GM23338 (cell line): Measurements from ENCODE around the gene RANBP1.

ENCODE experiments used
- CREB1 ChIP-seq: fragments of 250-450 bp; sonication (Bioruptor Pico); IDR thresholded peaks from 2 replicates; pipeline ENCODE4 v1.5.0; 2020; ENCODE audit warnings: low read depth, mild to moderate bottlenecking, moderate library complexity
- EZH2 ChIP-seq: fragments of 200-600 bp; sonication (generic); IDR thresholded peaks from one replicate; pipeline ENCODE4 v1.8.0; 2017; ENCODE audit warnings: antibody characterized with exemption, mild to moderate bottlenecking, low read depth; ENCODE audit not compliant: unreplicated experiment
- EZH2phosphoT487 ChIP-seq: fragments of 200-600 bp; sonication (generic); IDR thresholded peaks from one replicate; pipeline ENCODE4 v1.8.1; 2018; ENCODE audit warnings: antibody characterized with exemption; ENCODE audit not compliant: unreplicated experiment
- JUNB ChIP-seq: IDR thresholded peaks from one replicate; pipeline ENCODE4 v1.6.1; 2016; ENCODE audit warnings: antibody characterized with exemption; ENCODE audit not compliant: unreplicated experiment
- NANOG ChIP-seq: IDR thresholded peaks from 2 replicates; pipeline ENCODE4 v1.6.1; 2016; ENCODE audit warnings: antibody characterized with exemption, borderline replicate concordance
- POLR2AphosphoS5 ChIP-seq: IDR thresholded peaks from 2 replicates; pipeline ENCODE4 v1.6.1; 2016; ENCODE audit warnings: antibody characterized with exemption, low read depth
- STAT1 ChIP-seq: IDR thresholded peaks from one replicate; pipeline ENCODE4 v1.6.1; 2016; ENCODE audit warnings: antibody characterized with exemption; ENCODE audit not compliant: unreplicated experiment
- ZNF114 ChIP-seq: fragments of 250-450 bp; sonication (Bioruptor Pico); IDR thresholded peaks from 2 replicates; pipeline ENCODE4 v1.5.0; 2020; ENCODE audit warnings: mild to moderate bottlenecking, moderate library complexity
- ZNF331 ChIP-seq: fragments of 250-450 bp; sonication (Bioruptor Pico); IDR thresholded peaks from 2 replicates; pipeline ENCODE4 v1.5.0; 2020; ENCODE audit warnings: low read depth, mild to moderate bottlenecking, moderate library complexity
- TF ChIP-seq, protein P1 (sequence below), 2 experiments: fragments of 200-600 bp in 1 of 2; sonication (generic) in 1 of 2; conservative IDR thresholded peaks; 2 replicates each; pipeline versions ENCODE4 v1.5.1 to v1.6.1; 2016 to 2017; ENCODE audit warnings: antibody characterized with exemption in 2 of 2, low read depth in 2 of 2, mild to moderate bottlenecking in 2 of 2, moderate library complexity in 1 of 2
- TF ChIP-seq, protein P2 (sequence below): IDR thresholded peaks from 2 replicates; pipeline ENCODE4 v1.6.1; 2016; ENCODE audit warnings: antibody characterized with exemption
- TF ChIP-seq, protein P3 (sequence below): IDR thresholded peaks from one replicate; pipeline ENCODE4 v1.6.1; 2018; ENCODE audit warnings: antibody characterized with exemption; ENCODE audit not compliant: unreplicated experiment
- TF ChIP-seq, protein P4 (sequence below): fragments of 250-450 bp; sonication (Bioruptor Pico); IDR thresholded peaks from 2 replicates; pipeline ENCODE4 v1.5.0; 2020; ENCODE audit warnings: mild to moderate bottlenecking, moderate library complexity

DNA sequence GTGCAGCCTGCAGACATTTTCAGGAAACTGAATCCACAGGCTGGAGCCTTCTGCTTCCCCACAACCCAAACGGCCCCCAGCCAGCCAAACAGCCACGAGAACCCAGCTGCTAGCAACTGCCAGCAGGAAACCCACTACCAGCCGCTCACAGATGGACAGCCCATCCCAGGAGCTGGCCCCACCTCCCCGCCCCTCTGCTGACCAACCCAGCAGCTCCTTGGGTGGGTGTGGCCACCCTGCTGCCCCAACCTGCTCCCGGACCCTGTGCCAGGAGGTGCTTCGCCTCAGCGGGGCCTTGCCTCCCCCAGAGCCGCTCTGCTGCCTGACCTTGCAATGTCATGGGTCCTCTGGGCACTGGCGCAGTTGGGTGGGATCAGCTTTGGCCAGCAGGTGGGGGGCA, 43.2 kb downstream of the RANBP1 start:
- TF ChIP-seq, protein P1, sequence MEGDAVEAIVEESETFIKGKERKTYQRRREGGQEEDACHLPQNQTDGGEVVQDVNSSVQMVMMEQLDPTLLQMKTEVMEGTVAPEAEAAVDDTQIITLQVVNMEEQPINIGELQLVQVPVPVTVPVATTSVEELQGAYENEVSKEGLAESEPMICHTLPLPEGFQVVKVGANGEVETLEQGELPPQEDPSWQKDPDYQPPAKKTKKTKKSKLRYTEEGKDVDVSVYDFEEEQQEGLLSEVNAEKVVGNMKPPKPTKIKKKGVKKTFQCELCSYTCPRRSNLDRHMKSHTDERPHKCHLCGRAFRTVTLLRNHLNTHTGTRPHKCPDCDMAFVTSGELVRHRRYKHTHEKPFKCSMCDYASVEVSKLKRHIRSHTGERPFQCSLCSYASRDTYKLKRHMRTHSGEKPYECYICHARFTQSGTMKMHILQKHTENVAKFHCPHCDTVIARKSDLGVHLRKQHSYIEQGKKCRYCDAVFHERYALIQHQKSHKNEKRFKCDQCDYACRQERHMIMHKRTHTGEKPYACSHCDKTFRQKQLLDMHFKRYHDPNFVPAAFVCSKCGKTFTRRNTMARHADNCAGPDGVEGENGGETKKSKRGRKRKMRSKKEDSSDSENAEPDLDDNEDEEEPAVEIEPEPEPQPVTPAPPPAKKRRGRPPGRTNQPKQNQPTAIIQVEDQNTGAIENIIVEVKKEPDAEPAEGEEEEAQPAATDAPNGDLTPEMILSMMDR (conservative IDR thresholded peaks at IDR 0.05; ENCODE audit: low read depth in 2 of 2): no peak
- TF ChIP-seq, protein P2, sequence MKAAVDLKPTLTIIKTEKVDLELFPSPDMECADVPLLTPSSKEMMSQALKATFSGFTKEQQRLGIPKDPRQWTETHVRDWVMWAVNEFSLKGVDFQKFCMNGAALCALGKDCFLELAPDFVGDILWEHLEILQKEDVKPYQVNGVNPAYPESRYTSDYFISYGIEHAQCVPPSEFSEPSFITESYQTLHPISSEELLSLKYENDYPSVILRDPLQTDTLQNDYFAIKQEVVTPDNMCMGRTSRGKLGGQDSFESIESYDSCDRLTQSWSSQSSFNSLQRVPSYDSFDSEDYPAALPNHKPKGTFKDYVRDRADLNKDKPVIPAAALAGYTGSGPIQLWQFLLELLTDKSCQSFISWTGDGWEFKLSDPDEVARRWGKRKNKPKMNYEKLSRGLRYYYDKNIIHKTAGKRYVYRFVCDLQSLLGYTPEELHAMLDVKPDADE: no peak
- TF ChIP-seq POLR2AphosphoS5 (no peak), CREB1 (CRISPR knock-in tag) (no peak), EZH2 (no peak), EZH2phosphoT487 (no peak), JUNB (no peak), NANOG (no peak), ZNF114 (CRISPR knock-in tag) (no peak), ZNF331 (CRISPR knock-in tag) (no peak), STAT1 (no peak)
- TF ChIP-seq, protein P3, sequence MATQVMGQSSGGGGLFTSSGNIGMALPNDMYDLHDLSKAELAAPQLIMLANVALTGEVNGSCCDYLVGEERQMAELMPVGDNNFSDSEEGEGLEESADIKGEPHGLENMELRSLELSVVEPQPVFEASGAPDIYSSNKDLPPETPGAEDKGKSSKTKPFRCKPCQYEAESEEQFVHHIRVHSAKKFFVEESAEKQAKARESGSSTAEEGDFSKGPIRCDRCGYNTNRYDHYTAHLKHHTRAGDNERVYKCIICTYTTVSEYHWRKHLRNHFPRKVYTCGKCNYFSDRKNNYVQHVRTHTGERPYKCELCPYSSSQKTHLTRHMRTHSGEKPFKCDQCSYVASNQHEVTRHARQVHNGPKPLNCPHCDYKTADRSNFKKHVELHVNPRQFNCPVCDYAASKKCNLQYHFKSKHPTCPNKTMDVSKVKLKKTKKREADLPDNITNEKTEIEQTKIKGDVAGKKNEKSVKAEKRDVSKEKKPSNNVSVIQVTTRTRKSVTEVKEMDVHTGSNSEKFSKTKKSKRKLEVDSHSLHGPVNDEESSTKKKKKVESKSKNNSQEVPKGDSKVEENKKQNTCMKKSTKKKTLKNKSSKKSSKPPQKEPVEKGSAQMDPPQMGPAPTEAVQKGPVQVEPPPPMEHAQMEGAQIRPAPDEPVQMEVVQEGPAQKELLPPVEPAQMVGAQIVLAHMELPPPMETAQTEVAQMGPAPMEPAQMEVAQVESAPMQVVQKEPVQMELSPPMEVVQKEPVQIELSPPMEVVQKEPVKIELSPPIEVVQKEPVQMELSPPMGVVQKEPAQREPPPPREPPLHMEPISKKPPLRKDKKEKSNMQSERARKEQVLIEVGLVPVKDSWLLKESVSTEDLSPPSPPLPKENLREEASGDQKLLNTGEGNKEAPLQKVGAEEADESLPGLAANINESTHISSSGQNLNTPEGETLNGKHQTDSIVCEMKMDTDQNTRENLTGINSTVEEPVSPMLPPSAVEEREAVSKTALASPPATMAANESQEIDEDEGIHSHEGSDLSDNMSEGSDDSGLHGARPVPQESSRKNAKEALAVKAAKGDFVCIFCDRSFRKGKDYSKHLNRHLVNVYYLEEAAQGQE: no peak
- TF ChIP-seq, protein P4, sequence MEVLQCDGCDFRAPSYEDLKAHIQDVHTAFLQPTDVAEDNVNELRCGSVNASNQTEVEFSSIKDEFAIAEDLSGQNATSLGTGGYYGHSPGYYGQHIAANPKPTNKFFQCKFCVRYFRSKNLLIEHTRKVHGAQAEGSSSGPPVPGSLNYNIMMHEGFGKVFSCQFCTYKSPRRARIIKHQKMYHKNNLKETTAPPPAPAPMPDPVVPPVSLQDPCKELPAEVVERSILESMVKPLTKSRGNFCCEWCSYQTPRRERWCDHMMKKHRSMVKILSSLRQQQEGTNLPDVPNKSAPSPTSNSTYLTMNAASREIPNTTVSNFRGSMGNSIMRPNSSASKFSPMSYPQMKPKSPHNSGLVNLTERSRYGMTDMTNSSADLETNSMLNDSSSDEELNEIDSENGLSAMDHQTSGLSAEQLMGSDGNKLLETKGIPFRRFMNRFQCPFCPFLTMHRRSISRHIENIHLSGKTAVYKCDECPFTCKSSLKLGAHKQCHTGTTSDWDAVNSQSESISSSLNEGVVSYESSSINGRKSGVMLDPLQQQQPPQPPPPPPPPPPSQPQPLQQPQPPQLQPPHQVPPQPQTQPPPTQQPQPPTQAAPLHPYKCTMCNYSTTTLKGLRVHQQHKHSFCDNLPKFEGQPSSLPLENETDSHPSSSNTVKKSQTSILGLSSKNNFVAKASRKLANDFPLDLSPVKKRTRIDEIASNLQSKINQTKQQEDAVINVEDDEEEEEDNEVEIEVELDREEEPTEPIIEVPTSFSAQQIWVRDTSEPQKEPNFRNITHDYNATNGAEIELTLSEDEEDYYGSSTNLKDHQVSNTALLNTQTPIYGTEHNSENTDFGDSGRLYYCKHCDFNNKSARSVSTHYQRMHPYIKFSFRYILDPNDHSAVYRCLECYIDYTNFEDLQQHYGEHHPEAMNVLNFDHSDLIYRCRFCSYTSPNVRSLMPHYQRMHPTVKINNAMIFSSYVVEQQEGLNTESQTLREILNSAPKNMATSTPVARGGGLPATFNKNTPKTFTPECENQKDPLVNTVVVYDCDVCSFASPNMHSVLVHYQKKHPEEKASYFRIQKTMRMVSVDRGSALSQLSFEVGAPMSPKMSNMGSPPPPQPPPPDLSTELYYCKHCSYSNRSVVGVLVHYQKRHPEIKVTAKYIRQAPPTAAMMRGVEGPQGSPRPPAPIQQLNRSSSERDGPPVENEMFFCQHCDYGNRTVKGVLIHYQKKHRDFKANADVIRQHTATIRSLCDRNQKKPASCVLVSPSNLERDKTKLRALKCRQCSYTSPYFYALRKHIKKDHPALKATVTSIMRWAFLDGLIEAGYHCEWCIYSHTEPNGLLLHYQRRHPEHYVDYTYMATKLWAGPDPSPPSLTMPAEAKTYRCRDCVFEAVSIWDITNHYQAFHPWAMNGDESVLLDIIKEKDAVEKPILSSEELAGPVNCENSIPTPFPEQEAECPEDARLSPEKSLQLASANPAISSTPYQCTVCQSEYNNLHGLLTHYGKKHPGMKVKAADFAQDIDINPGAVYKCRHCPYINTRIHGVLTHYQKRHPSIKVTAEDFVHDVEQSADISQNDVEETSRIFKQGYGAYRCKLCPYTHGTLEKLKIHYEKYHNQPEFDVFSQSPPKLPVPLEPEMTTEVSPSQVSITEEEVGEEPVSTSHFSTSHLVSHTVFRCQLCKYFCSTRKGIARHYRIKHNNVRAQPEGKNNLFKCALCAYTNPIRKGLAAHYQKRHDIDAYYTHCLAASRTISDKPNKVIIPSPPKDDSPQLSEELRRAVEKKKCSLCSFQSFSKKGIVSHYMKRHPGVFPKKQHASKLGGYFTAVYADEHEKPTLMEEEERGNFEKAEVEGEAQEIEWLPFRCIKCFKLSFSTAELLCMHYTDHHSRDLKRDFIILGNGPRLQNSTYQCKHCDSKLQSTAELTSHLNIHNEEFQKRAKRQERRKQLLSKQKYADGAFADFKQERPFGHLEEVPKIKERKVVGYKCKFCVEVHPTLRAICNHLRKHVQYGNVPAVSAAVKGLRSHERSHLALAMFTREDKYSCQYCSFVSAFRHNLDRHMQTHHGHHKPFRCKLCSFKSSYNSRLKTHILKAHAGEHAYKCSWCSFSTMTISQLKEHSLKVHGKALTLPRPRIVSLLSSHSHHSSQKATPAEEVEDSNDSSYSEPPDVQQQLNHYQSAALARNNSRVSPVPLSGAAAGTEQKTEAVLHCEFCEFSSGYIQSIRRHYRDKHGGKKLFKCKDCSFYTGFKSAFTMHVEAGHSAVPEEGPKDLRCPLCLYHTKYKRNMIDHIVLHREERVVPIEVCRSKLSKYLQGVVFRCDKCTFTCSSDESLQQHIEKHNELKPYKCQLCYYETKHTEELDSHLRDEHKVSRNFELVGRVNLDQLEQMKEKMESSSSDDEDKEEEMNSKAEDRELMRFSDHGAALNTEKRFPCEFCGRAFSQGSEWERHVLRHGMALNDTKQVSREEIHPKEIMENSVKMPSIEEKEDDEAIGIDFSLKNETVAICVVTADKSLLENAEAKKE (CRISPR knock-in tag): no peak
